SH-SY5Y (cell line): ENCODE results near the gene LDAH.

Experiments
- GATA2 ChIP-seq: IDR thresholded peaks from 2 replicates; pipeline ENCODE4 v1.6.1; 2011; ENCODE audit warnings: mild to moderate bottlenecking, low read depth, low read length
- GATA3 ChIP-seq: IDR thresholded peaks from 2 replicates; pipeline ENCODE4 v1.6.1; 2011; ENCODE audit warnings: low read depth, mild to moderate bottlenecking, low read length, moderate library complexity

GRCh38 chr2:20671036-20671735, 151.7 kb downstream of the LDAH start:
- TF ChIP-seq GATA3 (no peak), GATA2 (no peak)
